IPS-20b (cell line): ENCODE results near the gene CPVL.
"Not testable (repeated sequence)": the region's sequence is repeated elsewhere in the genome, so short reads cannot be mapped to it uniquely, and the experiment has no call there.

Experiments used
- H3K27ac ChIP-seq: one replicate; pipeline ENCODE4 v1.5.1; 2013; ENCODE audit warnings: low read length
- H3K27me3 ChIP-seq: 2 replicates; pipeline ENCODE4 v1.6.1; 2013; ENCODE audit warnings: mild to moderate bottlenecking, low read length, inconsistent platforms; ENCODE audit not compliant: insufficient read depth
- H3K36me3 ChIP-seq: 2 replicates; pipeline ENCODE4 v1.6.1; 2013; ENCODE audit warnings: low read depth, mild to moderate bottlenecking, inconsistent platforms, low read length, moderate library complexity; ENCODE audit not compliant: insufficient read depth
- H3K4me1 ChIP-seq: 2 replicates; pipeline ENCODE4 v1.6.1; 2013; ENCODE audit warnings: mild to moderate bottlenecking, control low read depth, inconsistent platforms, low read length, moderate library complexity; ENCODE audit not compliant: insufficient read depth
- H3K4me3 ChIP-seq: 2 replicates; pipeline ENCODE4 v1.5.1; 2013; ENCODE audit warnings: mild to moderate bottlenecking, low read length, inconsistent platforms
- H3K9ac ChIP-seq: 2 replicates; pipeline ENCODE4 v1.6.1; 2013; ENCODE audit warnings: low read depth, mild to moderate bottlenecking, inconsistent platforms, low read length, moderate library complexity
- H3K9me3 ChIP-seq: 2 replicates; pipeline ENCODE4 v1.6.1; 2013; ENCODE audit warnings: mild to moderate bottlenecking, low read depth, low read length, inconsistent platforms; ENCODE audit not compliant: insufficient read depth

CPVL gene

GRCh38 chr7:29115753-29116152 lies 30.6 kb downstream of the CPVL start:
- no peak overlapping the region for H3K9ac ChIP-seq
- H3K27me3 ChIP-seq, result no peaks in the 10 kb centered on the region
- no peak overlapping the region for H3K27ac ChIP-seq
- H3K4me3 ChIP-seq, result no peak overlapping the region
- H3K4me1 ChIP-seq, result peaks cover 9% of the 10 kb centered on the region; the same call in 1 of the 2 replicates
- 0 out of 2 replicates have a peak, but pooled peaks cover 7% of the 10 kb centered on the region for H3K36me3 ChIP-seq
- H3K9me3 ChIP-seq, result no peaks in the 10 kb centered on the region

- Histone ChIP-seq H3K27ac (no peak overlapping the region), H3K9ac (no peak overlapping the region), H3K27me3 (no peaks in the 10 kb centered on the region), H3K9me3 (no peaks in the 10 kb centered on the region), H3K4me3 (no peak overlapping the region), H3K4me1 (peaks cover 9% of the 10 kb centered on the region; the same call in 1 of the 2 replicates), H3K36me3 (0 out of 2 replicates have a peak, but pooled peaks cover 7% of the 10 kb centered on the region)
Observed at GRCh38 chr7:29115130-29115687, 31.1 kb downstream of the CPVL start.

- not testable (repeated sequence) for H3K27me3 ChIP-seq, H3K9ac ChIP-seq, H3K27ac ChIP-seq
Observed at GRCh38 chr7:29114266-29114665, 32.1 kb downstream of the CPVL start.

GRCh38 chr7:29113384-29114102 lies 32.8 kb downstream of the CPVL start:
- no peak overlapping the region for H3K27ac ChIP-seq
- H3K27me3 ChIP-seq, result no peaks in the 10 kb centered on the region
- H3K9me3 ChIP-seq, result no peaks in the 10 kb centered on the region
- H3K9ac ChIP-seq, result no peak overlapping the region
- peaks cover 9% of the 10 kb centered on the region; the same call in 1 of the 2 replicates for H3K4me1 ChIP-seq
- 0 out of 2 replicates have a peak, but pooled peaks cover 11% of the 10 kb centered on the region for H3K36me3 ChIP-seq
- no peak overlapping the region for H3K4me3 ChIP-seq

More at GRCh38 chr7:29114266-29114665, 32.1 kb downstream of the CPVL start:
- not testable (repeated sequence) for H3K4me3 ChIP-seq, H3K4me1 ChIP-seq, H3K9me3 ChIP-seq
- 0 out of 2 replicates have a peak, but pooled peaks cover 11% of the 10 kb centered on the region for H3K36me3 ChIP-seq

GRCh38 chr7:29112721-29113120 lies 33.6 kb downstream of the CPVL start:
- Histone ChIP-seq H3K9ac (no peak overlapping the region), H3K27ac (no peak overlapping the region), H3K4me3 (no peak overlapping the region)

GRCh38 chr7:29109899-29110298 lies 36.4 kb downstream of the CPVL start:
- Histone ChIP-seq H3K4me3 (no peak overlapping the region), H3K9ac (no peak overlapping the region), H3K4me1 (no peaks in the 10 kb centered on the region), H3K27me3 (no peaks in the 10 kb centered on the region), H3K9me3 (no peaks in the 10 kb centered on the region), H3K27ac (no peak overlapping the region), H3K36me3 (0 out of 2 replicates have a peak, but pooled peaks cover 11% of the 10 kb centered on the region)

More at GRCh38 chr7:29112721-29113120, 33.6 kb downstream of the CPVL start:
- no peaks in the 10 kb centered on the region for H3K27me3 ChIP-seq
- peaks cover 9% of the 10 kb centered on the region; the same call in 1 of the 2 replicates for H3K4me1 ChIP-seq
- 0 out of 2 replicates have a peak, but pooled peaks cover 11% of the 10 kb centered on the region for H3K36me3 ChIP-seq
- H3K9me3 ChIP-seq, result no peaks in the 10 kb centered on the region

GRCh38 chr7:29109358-29109757 lies 37.0 kb downstream of the CPVL start:
- no peaks in the 10 kb centered on the region for H3K27me3 ChIP-seq
- H3K9me3 ChIP-seq, result no peaks in the 10 kb centered on the region
- H3K4me1 ChIP-seq, result no peaks in the 10 kb centered on the region
- no peak overlapping the region for H3K9ac ChIP-seq
- H3K4me3 ChIP-seq, result no peak overlapping the region
- H3K27ac ChIP-seq, result no peak overlapping the region
- H3K36me3 ChIP-seq, result 0 out of 2 replicates have a peak, but pooled peaks cover 11% of the 10 kb centered on the region

GRCh38 chr7:29107056-29107455 lies 39.3 kb downstream of the CPVL start:
- Histone ChIP-seq H3K36me3 (0 out of 2 replicates have a peak, but pooled peaks cover 11% of the 10 kb centered on the region), H3K27ac (no peak overlapping the region), H3K9me3 (no peaks in the 10 kb centered on the region), H3K9ac (no peak overlapping the region), H3K4me1 (no peaks in the 10 kb centered on the region), H3K27me3 (no peaks in the 10 kb centered on the region), H3K4me3 (no peak overlapping the region)

GRCh38 chr7:29106669-29106988 lies 39.7 kb downstream of the CPVL start:
- Histone ChIP-seq H3K27ac (no peak overlapping the region), H3K27me3 (no peaks in the 10 kb centered on the region), H3K36me3 (0 out of 2 replicates have a peak, but pooled peaks cover 8% of the 10 kb centered on the region), H3K4me3 (no peak overlapping the region), H3K9me3 (no peaks in the 10 kb centered on the region), H3K4me1 (no peaks in the 10 kb centered on the region), H3K9ac (no peak overlapping the region)

GRCh38 chr7:29105752-29106668 lies 40.3 kb downstream of the CPVL start:
- Histone ChIP-seq H3K9me3 (no peaks in the 10 kb centered on the region), H3K9ac (no peak overlapping the region), H3K4me3 (no peak overlapping the region), H3K27me3 (no peaks in the 10 kb centered on the region), H3K36me3 (0 out of 2 replicates have a peak, but pooled peaks cover 4% of the 10 kb centered on the region), H3K27ac (no peak overlapping the region), H3K4me1 (no peaks in the 10 kb centered on the region)

GRCh38 chr7:29105191-29105590 lies 41.1 kb downstream of the CPVL start:
- Histone ChIP-seq H3K4me3 (no peak overlapping the region), H3K27me3 (no peaks in the 10 kb centered on the region), H3K27ac (no peak overlapping the region)

More at GRCh38 chr7:29105191-29105590, 41.1 kb downstream of the CPVL start:
- Histone ChIP-seq H3K36me3 (0 out of 2 replicates have a peak, but pooled peaks cover 4% of the 10 kb centered on the region), H3K9ac (no peak overlapping the region), H3K9me3 (no peaks in the 10 kb centered on the region), H3K4me1 (no peaks in the 10 kb centered on the region)
